Fibroblast of lung (primary cell): Measurements from ENCODE around the gene CDHR4.

Source experiments
- EZH2 ChIP-seq: IDR thresholded peaks from 2 replicates; pipeline ENCODE4 v1.5.1; 2012; ENCODE audit warnings: low read length, control low read depth, mild to moderate bottlenecking; ENCODE audit errors: missing control alignments
- TF ChIP-seq, protein P1 (sequence below), 2 donors: IDR thresholded peaks in 1 of 2; conservative IDR thresholded peaks in 1 of 2; 1 replicate in 1 of 2; 2 replicates in 1 of 2; pipeline ENCODE4 v1.5.1; 2011 to 2012; ENCODE audit warnings: low read length in 2 of 2, control low read depth in 1 of 2, inconsistent platforms in 1 of 2, low read depth in 1 of 2, mild to moderate bottlenecking in 1 of 2

DNA sequence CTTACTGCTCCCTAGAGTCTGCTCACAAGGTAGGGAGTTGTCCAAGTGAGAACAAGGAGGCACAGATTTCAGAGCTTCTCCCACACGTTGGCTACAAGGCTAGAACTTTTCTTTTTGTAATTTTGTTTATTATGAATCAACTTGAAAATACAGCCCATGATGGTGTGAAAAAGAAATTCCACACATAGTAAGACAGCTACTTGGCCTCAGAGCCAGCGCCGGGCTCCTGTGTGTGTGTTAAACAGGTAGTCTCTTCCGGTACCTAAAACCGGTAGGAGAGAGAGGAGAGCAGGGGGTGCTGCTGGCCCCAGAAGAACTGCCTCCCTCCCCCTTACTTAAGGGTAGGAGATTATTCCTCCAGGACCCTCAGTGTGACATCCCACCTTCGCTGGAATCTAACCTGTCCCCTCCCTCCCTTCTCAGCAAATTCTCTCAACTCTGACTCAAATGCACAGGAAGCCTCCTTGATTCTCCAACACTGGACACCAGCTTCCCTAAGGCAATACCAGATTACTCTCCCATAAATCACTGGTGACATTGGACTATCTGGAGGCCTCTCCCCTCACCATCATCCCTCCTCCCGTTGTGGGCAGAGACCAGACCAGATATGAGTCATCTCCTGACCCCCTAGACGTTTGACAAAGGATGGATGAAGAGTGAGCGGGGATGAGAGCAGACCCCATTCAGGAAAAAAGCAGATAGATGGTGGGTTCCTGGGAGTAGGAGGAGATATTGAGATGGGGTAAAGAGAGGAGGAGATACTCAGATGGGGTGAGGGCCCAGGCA, 8.9 kb downstream of the CDHR4 start:
- TF ChIP-seq, protein P1, sequence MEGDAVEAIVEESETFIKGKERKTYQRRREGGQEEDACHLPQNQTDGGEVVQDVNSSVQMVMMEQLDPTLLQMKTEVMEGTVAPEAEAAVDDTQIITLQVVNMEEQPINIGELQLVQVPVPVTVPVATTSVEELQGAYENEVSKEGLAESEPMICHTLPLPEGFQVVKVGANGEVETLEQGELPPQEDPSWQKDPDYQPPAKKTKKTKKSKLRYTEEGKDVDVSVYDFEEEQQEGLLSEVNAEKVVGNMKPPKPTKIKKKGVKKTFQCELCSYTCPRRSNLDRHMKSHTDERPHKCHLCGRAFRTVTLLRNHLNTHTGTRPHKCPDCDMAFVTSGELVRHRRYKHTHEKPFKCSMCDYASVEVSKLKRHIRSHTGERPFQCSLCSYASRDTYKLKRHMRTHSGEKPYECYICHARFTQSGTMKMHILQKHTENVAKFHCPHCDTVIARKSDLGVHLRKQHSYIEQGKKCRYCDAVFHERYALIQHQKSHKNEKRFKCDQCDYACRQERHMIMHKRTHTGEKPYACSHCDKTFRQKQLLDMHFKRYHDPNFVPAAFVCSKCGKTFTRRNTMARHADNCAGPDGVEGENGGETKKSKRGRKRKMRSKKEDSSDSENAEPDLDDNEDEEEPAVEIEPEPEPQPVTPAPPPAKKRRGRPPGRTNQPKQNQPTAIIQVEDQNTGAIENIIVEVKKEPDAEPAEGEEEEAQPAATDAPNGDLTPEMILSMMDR (conservative IDR thresholded peaks at IDR 0.05 in 1 of 2, IDR thresholded peaks at IDR 0.05 in 1 of 2; ENCODE audit: low read depth in 1 of 2, low read length in 2 of 2): no peak
- TF ChIP-seq EZH2: no peak
